Measurements from ENCODE around the gene ARHGEF2. TPM values are rescaled to one million over a fixed set of nuclear protein-coding genes. Genes with fewer than 3 reads are reported as not detected.
"Not testable (repeated sequence)": the region's sequence is repeated elsewhere in the genome, so short reads cannot be mapped to it uniquely, and the experiment has no call there.

ARHGEF2 gene
- total and polyA plus RNA-seq, 2 donors (not counting 1 experiment from before 2014, with no cell fraction given), result 103 to 276 TPM

DNA sequence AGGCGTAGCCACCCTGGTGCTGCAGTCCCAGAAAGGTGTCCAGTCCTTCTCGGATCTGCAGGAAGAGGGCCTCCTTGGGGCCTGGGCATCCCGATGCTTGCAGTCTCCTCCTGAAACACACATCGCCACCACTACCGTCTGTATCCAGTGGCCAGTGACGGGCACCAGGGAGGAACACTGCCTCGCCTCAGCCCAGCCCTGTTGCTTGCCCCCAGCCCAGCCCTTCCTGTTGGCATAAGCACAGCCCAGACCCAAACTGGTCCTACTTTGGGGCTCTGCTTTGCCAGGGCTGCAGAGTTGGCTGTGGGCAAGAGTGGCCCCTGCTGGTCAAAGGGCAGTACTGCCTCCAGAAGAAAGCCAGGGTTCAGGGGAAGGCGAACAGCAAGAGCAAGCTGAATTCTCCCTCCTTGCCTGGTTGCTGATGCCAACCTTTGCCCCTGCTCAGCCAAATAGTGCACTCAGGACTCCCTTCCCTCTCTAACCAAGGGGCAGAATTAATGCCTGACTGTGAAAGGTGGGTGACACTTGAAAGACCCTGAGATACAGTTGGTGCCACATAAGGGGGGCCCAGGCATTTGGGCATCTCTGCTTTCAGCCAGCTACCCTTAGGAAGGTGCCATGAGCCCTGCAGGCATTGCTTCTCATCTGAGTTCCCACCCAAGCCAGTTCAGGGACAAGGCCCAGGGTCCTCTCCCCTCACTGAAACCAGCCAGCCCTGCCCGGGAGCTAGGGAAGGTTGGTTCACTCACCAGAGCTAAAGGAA lies 11.1 kb upstream of the ARHGEF2 start:
- Histone ChIP-seq H3K27ac (ENCODE audit: insufficient read depth, low read length) (peak overlapping the region; percentile 51), H3K9ac (ENCODE audit: insufficient read depth, low read length) (no peak overlapping the region)

GRCh38 chr1:155984903-155985645 lies 6.7 kb upstream of the ARHGEF2 start:
- not testable (repeated sequence) for H2AFZ ChIP-seq (ENCODE audit: low read length); H4K20me1 ChIP-seq (ENCODE audit: control insufficient read depth, extremely low read depth, insufficient read depth, low read length); H3K9ac ChIP-seq (ENCODE audit: insufficient read depth, low read length); DNase-seq (ENCODE audit: low read depth in 2 of 2); H3K4me2 ChIP-seq (ENCODE audit: extremely low read depth, insufficient read depth, low read length); H3K27ac ChIP-seq (ENCODE audit: insufficient read depth, low read length); H3K36me3 ChIP-seq (ENCODE audit: control insufficient read depth, insufficient read depth, low read length); H3K4me3 ChIP-seq (replicated peaks in 1 of 4; ENCODE audit: control extremely low read depth in 1 of 4, insufficient read depth in 1 of 4, low read depth in 3 of 4, low read length in 4 of 4); H3K9me3 ChIP-seq (ENCODE audit: control insufficient read depth, insufficient read depth, low read depth, low read length); H3K27me3 ChIP-seq (ENCODE audit: control insufficient read depth, insufficient read depth, low read length)
- Histone ChIP-seq H3K79me2 (ENCODE audit: control insufficient read depth, insufficient read depth, low read length) (peaks cover 21% of the 10 kb centered on the region), H3K4me1 (ENCODE audit: control insufficient read depth, extremely low read depth, insufficient read depth, low read length) (peaks cover 38% of the 10 kb centered on the region)

More for the DNA sequence above, 11.1 kb upstream of the ARHGEF2 start:
- H3K4me3 ChIP-seq (replicated peaks in 1 of 4; ENCODE audit: control extremely low read depth in 1 of 4, insufficient read depth in 1 of 4, low read depth in 3 of 4, low read length in 4 of 4), result peak overlapping the region; percentile 14 to 55 (median 32)
- H3K27me3 ChIP-seq (ENCODE audit: control insufficient read depth, insufficient read depth, low read length), result no peaks in the 10 kb centered on the region
- H4K20me1 ChIP-seq (ENCODE audit: control insufficient read depth, extremely low read depth, insufficient read depth, low read length), result no peaks in the 10 kb centered on the region
- no peak for TF ChIP-seq EZH2 (IDR thresholded peaks at IDR 0.05; ENCODE audit: low read length, missing control alignments)
- TF ChIP-seq, protein P1, sequence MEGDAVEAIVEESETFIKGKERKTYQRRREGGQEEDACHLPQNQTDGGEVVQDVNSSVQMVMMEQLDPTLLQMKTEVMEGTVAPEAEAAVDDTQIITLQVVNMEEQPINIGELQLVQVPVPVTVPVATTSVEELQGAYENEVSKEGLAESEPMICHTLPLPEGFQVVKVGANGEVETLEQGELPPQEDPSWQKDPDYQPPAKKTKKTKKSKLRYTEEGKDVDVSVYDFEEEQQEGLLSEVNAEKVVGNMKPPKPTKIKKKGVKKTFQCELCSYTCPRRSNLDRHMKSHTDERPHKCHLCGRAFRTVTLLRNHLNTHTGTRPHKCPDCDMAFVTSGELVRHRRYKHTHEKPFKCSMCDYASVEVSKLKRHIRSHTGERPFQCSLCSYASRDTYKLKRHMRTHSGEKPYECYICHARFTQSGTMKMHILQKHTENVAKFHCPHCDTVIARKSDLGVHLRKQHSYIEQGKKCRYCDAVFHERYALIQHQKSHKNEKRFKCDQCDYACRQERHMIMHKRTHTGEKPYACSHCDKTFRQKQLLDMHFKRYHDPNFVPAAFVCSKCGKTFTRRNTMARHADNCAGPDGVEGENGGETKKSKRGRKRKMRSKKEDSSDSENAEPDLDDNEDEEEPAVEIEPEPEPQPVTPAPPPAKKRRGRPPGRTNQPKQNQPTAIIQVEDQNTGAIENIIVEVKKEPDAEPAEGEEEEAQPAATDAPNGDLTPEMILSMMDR (conservative IDR thresholded peaks at IDR 0.05 in 1 of 2, IDR thresholded peaks at IDR 0.05 in 1 of 2; ENCODE audit: low read depth in 1 of 2, low read length in 2 of 2), result peak; percentile 97
- peak overlapping the region; percentile 84 for H3K4me2 ChIP-seq (ENCODE audit: extremely low read depth, insufficient read depth, low read length)
- H3K9me3 ChIP-seq (ENCODE audit: control insufficient read depth, insufficient read depth, low read depth, low read length), result no peaks in the 10 kb centered on the region
- H3K4me1 ChIP-seq (ENCODE audit: control insufficient read depth, extremely low read depth, insufficient read depth, low read length), result peaks cover 5% of the 10 kb centered on the region
- no peaks in the 10 kb centered on the region for H3K36me3 ChIP-seq (ENCODE audit: control insufficient read depth, insufficient read depth, low read length)
- peak overlapping the region; percentile 88 for H2AFZ ChIP-seq (ENCODE audit: low read length)
- H3K79me2 ChIP-seq (ENCODE audit: control insufficient read depth, insufficient read depth, low read length), result no peaks in the 10 kb centered on the region
- DNase-seq (ENCODE audit: low read depth in 2 of 2), result peak; percentile 50 to 77

DNA sequence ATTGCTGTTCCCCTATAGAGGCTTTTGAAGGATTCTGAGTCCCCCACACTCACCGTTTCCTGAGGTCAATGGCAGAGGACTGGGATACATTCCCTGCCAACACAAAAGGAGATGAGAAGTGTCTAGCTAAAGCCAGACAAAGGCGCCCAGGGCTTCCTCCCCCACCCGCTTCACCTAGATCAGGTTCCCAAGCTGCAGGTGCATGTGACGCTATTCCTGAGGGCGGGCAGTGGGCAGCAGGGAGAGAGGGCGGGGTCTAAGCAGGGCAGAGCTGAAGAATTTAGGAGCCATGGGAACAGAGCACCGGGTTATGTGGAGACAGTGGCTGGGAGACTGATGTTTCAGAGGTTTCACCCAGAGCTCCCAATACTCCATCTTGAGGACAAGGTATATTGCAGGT lies 6.0 kb upstream of the ARHGEF2 start:
- Histone ChIP-seq H3K4me1 (ENCODE audit: control insufficient read depth, extremely low read depth, insufficient read depth, low read length) (peaks cover 38% of the 10 kb centered on the region), H3K27ac (ENCODE audit: insufficient read depth, low read length) (peak overlapping the region; percentile 87), H3K4me2 (ENCODE audit: extremely low read depth, insufficient read depth, low read length) (no peak overlapping the region), H3K27me3 (ENCODE audit: control insufficient read depth, insufficient read depth, low read length) (no peaks in the 10 kb centered on the region), H3K79me2 (ENCODE audit: control insufficient read depth, insufficient read depth, low read length) (peaks cover 28% of the 10 kb centered on the region), H4K20me1 (ENCODE audit: control insufficient read depth, extremely low read depth, insufficient read depth, low read length) (no peaks in the 10 kb centered on the region), H3K4me3 (replicated peaks in 1 of 4; ENCODE audit: control extremely low read depth in 1 of 4, insufficient read depth in 1 of 4, low read depth in 3 of 4, low read length in 4 of 4) (no peak overlapping the region), H3K9ac (ENCODE audit: insufficient read depth, low read length) (no peak overlapping the region), H3K9me3 (ENCODE audit: control insufficient read depth, insufficient read depth, low read depth, low read length) (no peaks in the 10 kb centered on the region), H2AFZ (ENCODE audit: low read length) (no peak overlapping the region), H3K36me3 (ENCODE audit: control insufficient read depth, insufficient read depth, low read length) (no peaks in the 10 kb centered on the region)
- no peak for DNase-seq (ENCODE audit: low read depth in 2 of 2)
- TF ChIP-seq, protein P1 (conservative IDR thresholded peaks at IDR 0.05 in 1 of 2, IDR thresholded peaks at IDR 0.05 in 1 of 2; ENCODE audit: low read depth in 1 of 2, low read length in 2 of 2), result no peak
- TF ChIP-seq EZH2 (IDR thresholded peaks at IDR 0.05; ENCODE audit: low read length, missing control alignments), result no peak

All from fibroblast of lung (primary cell).